ENCODE results near the gene RBL2.

GRCh38 chr16:53510704-53511070 is 76.4 kb downstream of the RBL2 start:
- TF ChIP-seq POLR2A (IDR thresholded peaks at IDR 0.05; ENCODE audit: low read length): no peak
- TF ChIP-seq GATA1 (IDR thresholded peaks at IDR 0.05; ENCODE audit: low read depth, low read length): no peak
